ENCODE measurements around the gene TNFRSF14.

Gene TNFRSF14

GRCh38 chr1:2518528-2518927 lies 37.6 kb upstream of the TNFRSF14 start:
- TF ChIP-seq, protein P1, sequence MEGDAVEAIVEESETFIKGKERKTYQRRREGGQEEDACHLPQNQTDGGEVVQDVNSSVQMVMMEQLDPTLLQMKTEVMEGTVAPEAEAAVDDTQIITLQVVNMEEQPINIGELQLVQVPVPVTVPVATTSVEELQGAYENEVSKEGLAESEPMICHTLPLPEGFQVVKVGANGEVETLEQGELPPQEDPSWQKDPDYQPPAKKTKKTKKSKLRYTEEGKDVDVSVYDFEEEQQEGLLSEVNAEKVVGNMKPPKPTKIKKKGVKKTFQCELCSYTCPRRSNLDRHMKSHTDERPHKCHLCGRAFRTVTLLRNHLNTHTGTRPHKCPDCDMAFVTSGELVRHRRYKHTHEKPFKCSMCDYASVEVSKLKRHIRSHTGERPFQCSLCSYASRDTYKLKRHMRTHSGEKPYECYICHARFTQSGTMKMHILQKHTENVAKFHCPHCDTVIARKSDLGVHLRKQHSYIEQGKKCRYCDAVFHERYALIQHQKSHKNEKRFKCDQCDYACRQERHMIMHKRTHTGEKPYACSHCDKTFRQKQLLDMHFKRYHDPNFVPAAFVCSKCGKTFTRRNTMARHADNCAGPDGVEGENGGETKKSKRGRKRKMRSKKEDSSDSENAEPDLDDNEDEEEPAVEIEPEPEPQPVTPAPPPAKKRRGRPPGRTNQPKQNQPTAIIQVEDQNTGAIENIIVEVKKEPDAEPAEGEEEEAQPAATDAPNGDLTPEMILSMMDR (conservative IDR thresholded peaks at IDR 0.05), result no peak
- no peak overlapping the region for H3K27ac ChIP-seq

- H3K27ac ChIP-seq, result no peak overlapping the region
- TF ChIP-seq, protein P1 (conservative IDR thresholded peaks at IDR 0.05), result no peak
Measured at GRCh38 chr1:2519029-2519685, 37.0 kb upstream of the TNFRSF14 start.

GRCh38 chr1:2519729-2520128 lies 36.4 kb upstream of the TNFRSF14 start:
- TF ChIP-seq, protein P1 (conservative IDR thresholded peaks at IDR 0.05), result no peak
- H3K27ac ChIP-seq, result no peak overlapping the region

GRCh38 chr1:2520206-2520605 lies 36.0 kb upstream of the TNFRSF14 start:
- no peak overlapping the region for H3K27ac ChIP-seq
- TF ChIP-seq, protein P1 (conservative IDR thresholded peaks at IDR 0.05), result no peak

DNA sequence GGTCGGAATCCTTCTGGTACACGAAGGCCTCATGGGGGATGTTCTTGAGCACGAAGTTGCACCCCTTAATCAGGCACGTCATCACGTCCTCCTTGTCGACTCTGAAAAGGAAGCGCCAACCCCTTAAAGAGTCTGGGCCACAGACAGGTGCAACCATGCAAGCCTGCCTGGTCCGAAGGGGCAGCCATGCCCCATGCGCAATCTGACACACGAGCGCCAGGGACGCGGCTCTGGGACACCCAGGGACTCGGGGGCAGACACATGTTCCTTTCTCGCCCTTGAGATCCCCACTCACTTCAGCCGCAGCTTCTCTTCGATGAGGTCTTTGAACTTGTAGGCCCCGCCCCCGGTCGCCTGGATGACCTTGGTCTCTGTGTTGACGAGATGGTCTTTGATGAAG lies 35.4 kb upstream of the TNFRSF14 start:
- TF ChIP-seq, protein P1 (conservative IDR thresholded peaks at IDR 0.05), result no peak
- H3K27ac ChIP-seq, result no peak overlapping the region

DNA sequence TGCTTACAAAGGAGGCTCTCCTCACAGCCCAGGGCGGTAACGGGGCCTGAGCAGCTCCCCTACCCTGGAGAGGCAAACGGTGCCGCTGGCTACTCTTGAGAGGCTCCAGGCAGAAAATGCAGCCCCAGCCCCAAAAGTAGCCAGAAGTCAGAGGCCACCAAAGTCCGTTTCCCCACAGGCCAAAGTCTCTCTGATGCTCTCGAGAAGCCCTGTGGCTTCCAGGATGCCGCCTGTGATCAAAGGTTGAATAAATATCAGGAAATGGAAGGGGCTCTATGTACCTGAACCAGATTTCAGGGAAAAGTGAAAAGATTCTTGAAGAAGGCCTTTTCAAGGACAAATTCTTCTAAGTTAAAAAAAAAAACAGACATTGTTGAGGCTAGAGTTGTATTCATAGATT lies 33.9 kb upstream of the TNFRSF14 start:
- TF ChIP-seq, protein P1 (conservative IDR thresholded peaks at IDR 0.05), result no peak
- no peak overlapping the region for H3K27ac ChIP-seq

- TF ChIP-seq, protein P1 (conservative IDR thresholded peaks at IDR 0.05), result no peak
- peak overlapping the region; percentile 86; the same call in 1 of the 2 replicates for H3K27ac ChIP-seq
Measured at GRCh38 chr1:2523191-2523890, 32.8 kb upstream of the TNFRSF14 start.
